PC-9 (cell line): ENCODE results near the gene SH3RF3.

ENCODE experiments used
- CTCF ChIP-seq: fragments of 200-600 bp; sonication (generic); conservative IDR thresholded peaks from 2 replicates; pipeline ENCODE4 v1.6.1; 2017; ENCODE audit warnings: mixed run types, antibody characterized with exemption, mild to moderate bottlenecking, moderate library complexity
- EZH2 ChIP-seq: fragments of 200-600 bp; sonication (generic); IDR thresholded peaks from 2 replicates; pipeline ENCODE4 v1.8.0; 2017; ENCODE audit warnings: antibody characterized with exemption, low read depth

- TF ChIP-seq CTCF (no peak), EZH2 (no peak)
These were observed 15.7 kb downstream of the SH3RF3 start for GRCh38 chr2:109144721-109145120.
